ENCODE data around the gene PRR30.

Gene PRR30

GRCh38 chr2:27136751-27137150, 2.5 kb downstream of the PRR30 start:
- Histone ChIP-seq H3K9ac (ENCODE audit: low read length) (no peak overlapping the region), H3K9me3 (ENCODE audit: control insufficient read depth, insufficient read depth, low read depth, low read length) (no peaks in the 10 kb centered on the region), H3K4me3 (ENCODE audit: low read depth, low read length) (no peak overlapping the region), H3K27ac (ENCODE audit: low read depth, low read length) (no peak overlapping the region), H3K36me3 (ENCODE audit: control insufficient read depth, insufficient read depth, low read length) (peaks cover 13% of the 10 kb centered on the region), H3K27me3 (ENCODE audit: control insufficient read depth, insufficient read depth, low read length) (peaks cover 3% of the 10 kb centered on the region; the same call in 1 of the 2 replicates), H3K4me1 (ENCODE audit: control insufficient read depth, insufficient read depth, low read length) (peaks cover 6% of the 10 kb centered on the region; the same call in 1 of the 2 replicates)

- Histone ChIP-seq H3K27me3 (ENCODE audit: control insufficient read depth, insufficient read depth, low read length) (peaks cover 3% of the 10 kb centered on the region; the same call in 1 of the 2 replicates), H3K4me1 (ENCODE audit: control insufficient read depth, insufficient read depth, low read length) (peaks cover 6% of the 10 kb centered on the region; the same call in 1 of the 2 replicates), H3K27ac (ENCODE audit: low read depth, low read length) (no peak overlapping the region), H3K9ac (ENCODE audit: low read length) (no peak overlapping the region), H3K9me3 (ENCODE audit: control insufficient read depth, insufficient read depth, low read depth, low read length) (no peaks in the 10 kb centered on the region), H3K4me3 (ENCODE audit: low read depth, low read length) (no peak overlapping the region), H3K36me3 (ENCODE audit: control insufficient read depth, insufficient read depth, low read length) (peaks cover 25% of the 10 kb centered on the region)
These were observed 3.7 kb downstream of the PRR30 start for GRCh38 chr2:27135478-27135955.

DNA sequence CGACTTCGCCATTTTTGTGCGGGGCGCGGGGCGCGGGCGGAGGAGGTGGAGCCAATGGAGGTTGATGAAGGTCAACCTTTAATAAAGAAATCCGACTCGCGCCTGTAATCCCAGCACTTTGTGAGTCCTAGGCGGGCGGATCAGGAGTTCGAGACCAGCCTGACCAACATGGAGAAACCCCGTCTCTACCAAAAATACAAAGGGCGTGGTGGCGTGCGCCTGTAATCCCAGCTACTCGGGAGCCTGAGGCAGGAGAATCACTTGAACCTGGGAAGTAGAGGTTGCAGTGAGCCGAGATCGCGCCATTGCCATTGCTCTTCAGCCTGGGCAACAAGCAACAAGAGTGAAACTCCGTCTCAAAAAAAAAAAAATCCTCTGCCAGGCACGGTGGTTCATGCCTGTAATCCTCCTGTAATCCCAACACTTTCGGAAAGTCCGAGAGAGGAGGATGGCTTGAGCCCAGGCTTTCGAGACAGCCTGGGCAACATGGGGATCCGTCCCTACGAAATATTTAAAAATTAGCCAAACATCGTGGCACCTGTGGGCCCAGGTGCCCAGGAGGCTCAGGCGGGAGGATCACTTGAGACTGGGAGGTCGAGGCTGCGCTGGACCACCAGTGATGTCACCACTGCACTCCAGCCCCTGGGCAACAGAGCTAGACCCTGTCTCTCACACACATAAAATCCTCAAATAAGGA, 4.3 kb downstream of the PRR30 start:
- Histone ChIP-seq H3K27ac (ENCODE audit: low read depth, low read length) (no peak overlapping the region), H3K4me3 (ENCODE audit: low read depth, low read length) (peak overlapping the region; percentile 96), H3K27me3 (ENCODE audit: control insufficient read depth, insufficient read depth, low read length) (peaks cover 3% of the 10 kb centered on the region; the same call in 1 of the 2 replicates), H3K9me3 (ENCODE audit: control insufficient read depth, insufficient read depth, low read depth, low read length) (no peaks in the 10 kb centered on the region), H3K4me1 (ENCODE audit: control insufficient read depth, insufficient read depth, low read length) (peaks cover 6% of the 10 kb centered on the region; the same call in 1 of the 2 replicates), H3K9ac (ENCODE audit: low read length) (no peak overlapping the region), H3K36me3 (ENCODE audit: control insufficient read depth, insufficient read depth, low read length) (peaks cover 31% of the 10 kb centered on the region)

GRCh38 chr2:27133905-27134780, 5.1 kb downstream of the PRR30 start, which contains the start of gene PREB:
Gene PREB, minus strand, starts transcription at chr2:27134636. Its CDS starts 215 bp downstream, at chr2:27134421.
- Histone ChIP-seq H3K9ac (ENCODE audit: low read length) (peak within 1 kb of the TSS; percentile 77), H3K9me3 (ENCODE audit: control insufficient read depth, insufficient read depth, low read depth, low read length) (no peaks in the 10 kb centered on the region), H3K4me1 (ENCODE audit: control insufficient read depth, insufficient read depth, low read length) (peaks cover 6% of the 10 kb centered on the region; the same call in 1 of the 2 replicates), H3K27ac (ENCODE audit: low read depth, low read length) (peak within 1 kb of the TSS; percentile 59; the same call in 1 of the 2 replicates), H3K4me3 (ENCODE audit: low read depth, low read length) (peak within 1 kb of the TSS; percentile 96), H3K36me3 (ENCODE audit: control insufficient read depth, insufficient read depth, low read length) (peaks cover 37% of the 10 kb centered on the region), H3K27me3 (ENCODE audit: control insufficient read depth, insufficient read depth, low read length) (peaks cover 3% of the 10 kb centered on the region; the same call in 1 of the 2 replicates)

DNA sequence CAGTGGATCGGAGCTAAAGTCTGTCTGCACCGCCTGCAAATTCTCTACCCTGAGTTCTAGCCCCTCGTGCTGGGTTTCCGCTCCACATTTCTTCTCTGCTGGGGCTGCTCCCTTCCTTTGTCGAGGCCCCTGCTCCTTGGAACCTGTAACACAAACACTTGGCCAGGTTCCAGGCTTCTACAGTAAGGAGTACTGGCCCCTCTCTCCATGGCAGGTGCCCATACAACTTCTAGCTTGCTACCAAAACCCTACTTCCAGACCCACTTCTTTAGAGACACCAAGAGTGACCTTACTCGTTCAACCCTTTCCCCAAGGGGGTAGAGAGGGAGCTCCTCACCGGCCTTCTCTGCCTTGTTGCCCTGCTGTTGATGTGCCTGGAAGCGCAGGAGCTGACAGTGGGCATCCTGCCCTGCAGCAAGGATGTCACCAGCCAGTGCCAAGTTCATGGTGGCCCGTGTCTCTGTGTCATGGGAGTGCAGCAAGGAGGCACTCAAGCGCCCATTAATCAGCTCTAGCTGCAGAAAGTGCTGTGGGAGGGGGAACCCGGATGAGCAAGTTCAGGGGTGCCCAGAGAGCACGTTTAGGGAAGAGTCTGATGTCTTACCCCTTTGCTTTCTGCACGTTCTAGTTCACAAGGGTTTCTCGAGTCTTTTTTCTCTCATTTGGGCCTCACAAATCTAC, 5.9 kb downstream of the PRR30 start:
- H3K9me3 ChIP-seq (ENCODE audit: control insufficient read depth, insufficient read depth, low read depth, low read length), result no peaks in the 10 kb centered on the region
- peak overlapping the region; percentile 77 for H3K9ac ChIP-seq (ENCODE audit: low read length)
- H3K4me3 ChIP-seq (ENCODE audit: low read depth, low read length), result peak overlapping the region; percentile 96
- no peak overlapping the region for H3K27ac ChIP-seq (ENCODE audit: low read depth, low read length)
- peaks cover 6% of the 10 kb centered on the region; the same call in 1 of the 2 replicates for H3K4me1 ChIP-seq (ENCODE audit: control insufficient read depth, insufficient read depth, low read length)
- peaks cover 3% of the 10 kb centered on the region; the same call in 1 of the 2 replicates for H3K27me3 ChIP-seq (ENCODE audit: control insufficient read depth, insufficient read depth, low read length)
- H3K36me3 ChIP-seq (ENCODE audit: control insufficient read depth, insufficient read depth, low read length), result peaks cover 37% of the 10 kb centered on the region

- peaks cover 6% of the 10 kb centered on the region; the same call in 1 of the 2 replicates for H3K4me1 ChIP-seq (ENCODE audit: control insufficient read depth, insufficient read depth, low read length)
- H3K9ac ChIP-seq (ENCODE audit: low read length), result no peak overlapping the region
- H3K4me3 ChIP-seq (ENCODE audit: low read depth, low read length), result no peak overlapping the region
- H3K9me3 ChIP-seq (ENCODE audit: control insufficient read depth, insufficient read depth, low read depth, low read length), result no peaks in the 10 kb centered on the region
- no peaks in the 10 kb centered on the region for H3K27me3 ChIP-seq (ENCODE audit: control insufficient read depth, insufficient read depth, low read length)
- peaks cover 37% of the 10 kb centered on the region for H3K36me3 ChIP-seq (ENCODE audit: control insufficient read depth, insufficient read depth, low read length)
- no peak overlapping the region for H3K27ac ChIP-seq (ENCODE audit: low read depth, low read length)
These were observed 7.8 kb downstream of the PRR30 start for GRCh38 chr2:27131429-27131828.

DNA sequence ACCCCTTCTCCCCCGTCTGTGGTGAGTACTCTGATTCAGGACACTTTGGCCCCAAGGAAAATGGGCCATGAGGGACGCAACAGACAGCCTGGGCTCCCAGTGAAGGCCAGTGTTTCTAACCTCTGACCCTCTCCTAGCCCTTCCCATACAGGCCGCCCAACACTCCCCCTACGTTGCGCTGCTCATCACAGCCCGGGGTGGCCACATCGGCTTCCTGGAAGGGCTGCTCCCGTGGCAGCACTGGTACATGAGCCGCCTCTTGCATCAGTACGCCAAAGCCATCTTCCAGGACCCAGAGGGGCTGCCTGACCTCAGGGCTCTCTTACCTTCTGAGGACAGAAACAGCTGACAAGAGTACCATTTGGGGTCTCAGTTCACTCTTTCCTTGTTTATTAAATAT, 8.8 kb downstream of the PRR30 start:
- Histone ChIP-seq H3K27me3 (ENCODE audit: control insufficient read depth, insufficient read depth, low read length) (no peaks in the 10 kb centered on the region), H3K9ac (ENCODE audit: low read length) (no peak overlapping the region), H3K4me3 (ENCODE audit: low read depth, low read length) (no peak overlapping the region), H3K27ac (ENCODE audit: low read depth, low read length) (no peak overlapping the region), H3K9me3 (ENCODE audit: control insufficient read depth, insufficient read depth, low read depth, low read length) (no peaks in the 10 kb centered on the region), H3K36me3 (ENCODE audit: control insufficient read depth, insufficient read depth, low read length) (peaks cover 37% of the 10 kb centered on the region), H3K4me1 (ENCODE audit: control insufficient read depth, insufficient read depth, low read length) (peaks cover 6% of the 10 kb centered on the region; the same call in 1 of the 2 replicates)

- peaks cover 37% of the 10 kb centered on the region for H3K36me3 ChIP-seq (ENCODE audit: control insufficient read depth, insufficient read depth, low read length)
- peaks cover 7% of the 10 kb centered on the region for H3K27me3 ChIP-seq (ENCODE audit: control insufficient read depth, insufficient read depth, low read length)
- H3K4me3 ChIP-seq (ENCODE audit: low read depth, low read length), result no peak overlapping the region
- no peak overlapping the region for H3K27ac ChIP-seq (ENCODE audit: low read depth, low read length)
- no peaks in the 10 kb centered on the region for H3K9me3 ChIP-seq (ENCODE audit: control insufficient read depth, insufficient read depth, low read depth, low read length)
- H3K4me1 ChIP-seq (ENCODE audit: control insufficient read depth, insufficient read depth, low read length), result peaks cover 9% of the 10 kb centered on the region
- no peak overlapping the region for H3K9ac ChIP-seq (ENCODE audit: low read length)
These were observed 10.3 kb downstream of the PRR30 start for GRCh38 chr2:27128668-27129571.

DNA sequence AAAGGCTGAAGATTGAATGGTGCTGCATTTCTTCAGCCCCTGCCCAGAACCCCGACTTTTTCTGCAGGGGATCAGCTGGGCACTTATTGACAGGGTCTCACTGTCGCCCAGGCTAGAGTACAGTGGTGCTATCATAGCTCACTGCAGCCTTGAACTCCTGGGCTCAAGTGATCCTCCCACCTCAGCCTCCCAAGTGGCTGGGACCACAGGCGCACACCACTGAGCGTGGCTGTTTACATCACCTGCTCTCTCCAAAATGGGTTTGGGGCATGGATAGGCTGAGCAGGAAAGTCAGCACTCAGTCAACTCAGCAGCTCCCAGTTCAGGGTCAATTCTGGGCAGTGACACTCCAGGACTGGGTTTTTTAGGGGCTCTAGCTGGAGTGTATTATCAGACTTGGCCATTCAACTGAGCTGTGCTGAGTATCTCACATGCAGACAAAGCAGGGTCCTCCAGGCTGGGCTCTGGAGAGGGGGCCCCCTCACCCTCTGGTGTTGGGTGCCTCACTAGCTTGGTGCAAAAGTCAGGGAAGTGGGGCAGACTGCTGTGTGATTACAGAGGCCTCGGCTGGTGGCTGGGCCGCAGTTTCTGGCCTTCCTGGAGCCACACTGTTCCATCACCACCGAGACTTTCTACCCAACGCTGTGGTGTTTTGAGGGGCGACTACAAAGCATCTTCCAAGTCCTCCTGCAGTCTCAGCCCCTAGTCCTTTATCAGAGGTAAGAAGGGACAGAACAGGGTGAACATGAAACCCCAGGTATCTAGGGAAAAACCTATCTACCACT, 11.1 kb downstream of the PRR30 start:
- no peaks in the 10 kb centered on the region for H3K9me3 ChIP-seq (ENCODE audit: control insufficient read depth, insufficient read depth, low read depth, low read length)
- peaks cover 8% of the 10 kb centered on the region for H3K4me1 ChIP-seq (ENCODE audit: control insufficient read depth, insufficient read depth, low read length)
- H3K36me3 ChIP-seq (ENCODE audit: control insufficient read depth, insufficient read depth, low read length), result peaks cover 37% of the 10 kb centered on the region
- no peak overlapping the region for H3K4me3 ChIP-seq (ENCODE audit: low read depth, low read length)
- H3K9ac ChIP-seq (ENCODE audit: low read length), result no peak overlapping the region
- H3K27ac ChIP-seq (ENCODE audit: low read depth, low read length), result no peak overlapping the region
- peaks cover 16% of the 10 kb centered on the region for H3K27me3 ChIP-seq (ENCODE audit: control insufficient read depth, insufficient read depth, low read length)

Data from HUES6 (cell line).